CD8-positive, alpha-beta memory T cell (primary cell): ENCODE measurements around the gene GSKIP. TPM values are rescaled to one million over a fixed set of nuclear protein-coding genes. Genes with fewer than 3 reads are reported as not detected.

ENCODE experiments used
- CTCF ChIA-PET: fragments of 350-600 bp; sonication (Branson Sonifier 250); formaldehyde crosslinking; loops from one replicate; lab custom pipeline; 2021; ENCODE audit warnings: antibody characterized with exemption; lab: Charles Lee
- POLR2A ChIA-PET: fragments of 350-600 bp; sonication (Branson Sonifier 250); formaldehyde crosslinking; loops from one replicate; lab custom pipeline; 2021; ENCODE audit warnings: antibody characterized with exemption; lab: Charles Lee
- DNase-seq, 5 donors: peaks; one replicate each; pipeline versions ENCODE4 v3.0.0 to v3.0.0-alpha.2; 2020 to 2022; ENCODE audit warnings: mixed read lengths in 1 of 5
- H3K27ac ChIP-seq: one replicate; pipeline ENCODE4 v1.7.0; 2013; ENCODE audit warnings: low read depth, mild to moderate bottlenecking, low read length, moderate library complexity
- H3K27me3 ChIP-seq: 2 replicates; pipeline ENCODE4 v1.7.0; 2013; ENCODE audit warnings: low read length, mild to moderate bottlenecking; ENCODE audit not compliant: insufficient read depth, poor library complexity, severe bottlenecking
- H3K36me3 ChIP-seq: 2 replicates; pipeline ENCODE4 v1.7.0; 2013; ENCODE audit warnings: mild to moderate bottlenecking, low read length, moderate library complexity; ENCODE audit not compliant: insufficient read depth
- H3K4me1 ChIP-seq: 2 replicates; pipeline ENCODE4 v1.7.0; 2013; ENCODE audit warnings: mild to moderate bottlenecking, low read length, moderate library complexity; ENCODE audit not compliant: insufficient read depth
- H3K4me3 ChIP-seq: 2 replicates; pipeline ENCODE4 v1.7.0; 2013; ENCODE audit warnings: mild to moderate bottlenecking, low read length
- H3K9me3 ChIP-seq: 2 replicates; pipeline ENCODE4 v1.7.0; 2013; ENCODE audit warnings: mild to moderate bottlenecking, low read length
- H3K27ac Mint-ChIP-seq, 8 donors: one replicate each; pipeline ENCODE4 v1.8.0; 2020 to 2021; ENCODE audit warnings: mixed read lengths in 8 of 8, mild to moderate bottlenecking in 6 of 8, inconsistent platforms in 3 of 8, moderate library complexity in 3 of 8
- H3K27me3 Mint-ChIP-seq, 2 donors: one replicate each; pipeline ENCODE4 v1.8.0; 2020 to 2021; ENCODE audit warnings: mixed read lengths in 2 of 2, mild to moderate bottlenecking in 1 of 2, moderate library complexity in 1 of 2
- H3K36me3 Mint-ChIP-seq, 3 donors: one replicate each; pipeline ENCODE4 v1.8.0; 2020 to 2021; ENCODE audit warnings: mixed read lengths in 3 of 3, inconsistent platforms in 1 of 3, mild to moderate bottlenecking in 1 of 3
- H3K4me1 Mint-ChIP-seq, 3 donors: one replicate each; pipeline ENCODE4 v1.8.0; 2020 to 2021; ENCODE audit warnings: mixed read lengths in 3 of 3, inconsistent platforms in 1 of 3, mild to moderate bottlenecking in 1 of 3
- H3K4me3 Mint-ChIP-seq, 7 donors: one replicate each; pipeline ENCODE4 v1.8.0; 2020 to 2021; ENCODE audit warnings: mixed read lengths in 7 of 7, mild to moderate bottlenecking in 6 of 7, moderate library complexity in 4 of 7, inconsistent platforms in 2 of 7
- H3K9me3 Mint-ChIP-seq, 5 donors: one replicate each; pipeline ENCODE4 v1.8.0; 2020 to 2022; ENCODE audit warnings: mixed read lengths in 5 of 5, mild to moderate bottlenecking in 3 of 5, moderate library complexity in 2 of 5, inconsistent platforms in 1 of 5
- polyA plus RNA-seq: library from polyadenylated mRNA; unstranded; fragments of 300-500 nt; fragmentation: Illumina TruSeq; gene quantifications from one replicate; pipeline ENCODE4 v1.2.3, GENCODE V29; 2021
- total RNA-seq, 2 experiments: library from RNA; stranded (reverse); gene quantifications; one replicate each; pipeline ENCODE4 v1.2.3, GENCODE V29; 2021

GSKIP gene
- total and polyA plus RNA-seq, 3 experiments from 2014 or later: 23.7 to 30.5 (median 24.6) TPM

- POLR2A ChIA-PET: interaction anchor here (0.6 to 2.6 kb wide), 2 partner anchors 29 to 200 kb away, joined by 4 to 9 read pairs; partner anchors contain the start of gene AK7
These were observed 1.0 kb upstream of the GSKIP start for GRCh38 chr14:96362071-96362964.

GRCh38 chr14:96363751-96364336, 518 bp downstream of the GSKIP start:
- peaks cover 33% of the 10 kb centered on the region for H3K4me1 ChIP-seq
- Mint-ChIP-seq H3K4me1 (peaks cover 49 to 75% (median 69%) of the 10 kb centered on the region in 3 donors), H3K27ac (peak overlapping the region; percentile 76 to 95 (median 88)), H3K27me3 (peaks cover 0 to 5% of the 10 kb centered on the region in 2 donors), H3K36me3 (peaks cover 0 to 17% (median 4%) of the 10 kb centered on the region in 3 donors), H3K9me3 (no peaks in the 10 kb centered on the region), H3K4me3 (peak overlapping the region; percentile 85 to 94 (median 90))
- peak overlapping the region; percentile 55 for H3K27ac ChIP-seq
- H3K27me3 ChIP-seq: no peaks in the 10 kb centered on the region
- POLR2A ChIA-PET: interaction anchor here (2.6 kb wide), 1 partner anchor 28 kb away, joined by 9 read pairs; the partner anchor contains the start of gene AK7
- H3K36me3 ChIP-seq: no peaks in the 10 kb centered on the region
- peak in 2 of 5 donors; percentile 22 to 61 for DNase-seq
- H3K4me3 ChIP-seq: peak overlapping the region; percentile 81
- H3K9me3 ChIP-seq: no peaks in the 10 kb centered on the region
- CTCF ChIA-PET: no interaction called here

More at GRCh38 chr14:96362071-96362964, 1.0 kb upstream of the GSKIP start:
- CTCF ChIA-PET: no interaction called here
- peaks cover 0 to 15% (median 0%) of the 10 kb centered on the region in 3 donors for H3K36me3 Mint-ChIP-seq
- peak overlapping the region; percentile 87 to 97 (median 94) for H3K27ac Mint-ChIP-seq
- H3K4me1 Mint-ChIP-seq: peaks cover 45 to 74% (median 67%) of the 10 kb centered on the region in 3 donors
- no peaks in the 10 kb centered on the region for H3K9me3 ChIP-seq
- H3K4me3 Mint-ChIP-seq: peak overlapping the region; percentile 85 to 94 (median 89)
- H3K4me3 ChIP-seq: peak overlapping the region; percentile 78
- peak overlapping the region; percentile 88 for H3K27ac ChIP-seq
- H3K9me3 Mint-ChIP-seq: no peaks in the 10 kb centered on the region
- H3K36me3 ChIP-seq: no peaks in the 10 kb centered on the region
- H3K4me1 ChIP-seq: peaks cover 33% of the 10 kb centered on the region
- H3K27me3 Mint-ChIP-seq: peaks cover 0 to 3% of the 10 kb centered on the region in 2 donors
- DNase-seq: peak; percentile 30 to 72 (median 61)
- no peaks in the 10 kb centered on the region for H3K27me3 ChIP-seq

GRCh38 chr14:96364962-96365361, 1.6 kb downstream of the GSKIP start:
- POLR2A ChIA-PET: no interaction called here
- H3K27ac ChIP-seq: no peak overlapping the region
- H3K36me3 ChIP-seq: no peaks in the 10 kb centered on the region
- peak overlapping the region; percentile 85 to 94 (median 90) for H3K4me3 Mint-ChIP-seq
- CTCF ChIA-PET: no interaction called here
- H3K4me1 ChIP-seq: peaks cover 33% of the 10 kb centered on the region
- no peak for DNase-seq
- peaks cover 0 to 20% (median 4%) of the 10 kb centered on the region in 3 donors for H3K36me3 Mint-ChIP-seq
- peak overlapping the region; percentile 81 for H3K4me3 ChIP-seq
- no peaks in the 10 kb centered on the region for H3K9me3 ChIP-seq
- H3K9me3 Mint-ChIP-seq: no peaks in the 10 kb centered on the region
- H3K27ac Mint-ChIP-seq: peak overlapping the region in 6 of 8 donors; percentile 19 to 95 (median 88)
- H3K27me3 ChIP-seq: no peaks in the 10 kb centered on the region
- peaks cover 0 to 5% of the 10 kb centered on the region in 2 donors for H3K27me3 Mint-ChIP-seq
- peaks cover 46 to 68% (median 66%) of the 10 kb centered on the region in 3 donors for H3K4me1 Mint-ChIP-seq

GRCh38 chr14:96368534-96368933, 5.2 kb downstream of the GSKIP start:
- Mint-ChIP-seq H3K36me3 (peaks cover 0 to 16% (median 4%) of the 10 kb centered on the region in 3 donors), H3K9me3 (no peaks in the 10 kb centered on the region), H3K27ac (no peak overlapping the region), H3K4me3 (no peak overlapping the region), H3K27me3 (peaks cover 0 to 3% of the 10 kb centered on the region in 2 donors), H3K4me1 (peaks cover 27 to 54% (median 48%) of the 10 kb centered on the region in 3 donors)
- H3K27me3 ChIP-seq: no peaks in the 10 kb centered on the region
- ChIA-PET CTCF (no interaction called here), POLR2A (no interaction called here)
- H3K4me3 ChIP-seq: no peak overlapping the region
- no peaks in the 10 kb centered on the region for H3K36me3 ChIP-seq
- DNase-seq: no peak
- no peaks in the 10 kb centered on the region for H3K9me3 ChIP-seq
- H3K27ac ChIP-seq: no peak overlapping the region
- H3K4me1 ChIP-seq: peaks cover 13% of the 10 kb centered on the region

GRCh38 chr14:96370528-96370927, 7.2 kb downstream of the GSKIP start:
- H3K4me1 ChIP-seq: no peaks in the 10 kb centered on the region
- Mint-ChIP-seq H3K4me3 (no peak overlapping the region), H3K27me3 (peaks cover 0 to 1% of the 10 kb centered on the region in 2 donors), H3K27ac (no peak overlapping the region), H3K4me1 (peaks cover 13 to 40% (median 33%) of the 10 kb centered on the region in 3 donors), H3K9me3 (no peaks in the 10 kb centered on the region), H3K36me3 (peaks cover 0 to 11% (median 4%) of the 10 kb centered on the region in 3 donors)
- ChIA-PET POLR2A (no interaction called here), CTCF (no interaction called here)
- no peaks in the 10 kb centered on the region for H3K36me3 ChIP-seq
- no peak for DNase-seq
- H3K27me3 ChIP-seq: no peaks in the 10 kb centered on the region
- no peaks in the 10 kb centered on the region for H3K9me3 ChIP-seq
- H3K27ac ChIP-seq: no peak overlapping the region
- no peak overlapping the region for H3K4me3 ChIP-seq

- H3K27me3 Mint-ChIP-seq: peaks cover 0 to 1% of the 10 kb centered on the region in 2 donors
- DNase-seq: no peak
- H3K27me3 ChIP-seq: no peaks in the 10 kb centered on the region
- H3K27ac Mint-ChIP-seq: no peak overlapping the region
- no peak overlapping the region for H3K4me3 Mint-ChIP-seq
- peaks cover 5 to 16% (median 16%) of the 10 kb centered on the region in 3 donors for H3K4me1 Mint-ChIP-seq
- H3K4me1 ChIP-seq: no peaks in the 10 kb centered on the region
- peaks cover 0 to 11% (median 2%) of the 10 kb centered on the region in 3 donors for H3K36me3 Mint-ChIP-seq
- H3K9me3 Mint-ChIP-seq: no peaks in the 10 kb centered on the region
- no peaks in the 10 kb centered on the region for H3K9me3 ChIP-seq
- no peak overlapping the region for H3K27ac ChIP-seq
- no peak overlapping the region for H3K4me3 ChIP-seq
- CTCF ChIA-PET: no interaction called here
- H3K36me3 ChIP-seq: no peaks in the 10 kb centered on the region
- POLR2A ChIA-PET: no interaction called here
These were observed 10.2 kb downstream of the GSKIP start for GRCh38 chr14:96373538-96373937.

- DNase-seq: no peak
- Histone ChIP-seq H3K27me3 (no peaks in the 10 kb centered on the region), H3K4me3 (no peak overlapping the region), H3K36me3 (no peaks in the 10 kb centered on the region), H3K4me1 (no peaks in the 10 kb centered on the region), H3K9me3 (no peaks in the 10 kb centered on the region), H3K27ac (no peak overlapping the region)
- ChIA-PET POLR2A (no interaction called here), CTCF (no interaction called here)
- no peaks in the 10 kb centered on the region for H3K9me3 Mint-ChIP-seq
- no peaks in the 10 kb centered on the region for H3K27me3 Mint-ChIP-seq
- no peak overlapping the region for H3K27ac Mint-ChIP-seq
- H3K4me3 Mint-ChIP-seq: no peak overlapping the region
- H3K36me3 Mint-ChIP-seq: peaks cover 0 to 8% (median 0%) of the 10 kb centered on the region in 3 donors
- H3K4me1 Mint-ChIP-seq: peaks cover 0 to 11% (median 3%) of the 10 kb centered on the region in 3 donors
These were observed 12.8 kb downstream of the GSKIP start for GRCh38 chr14:96376093-96376492.
